Fibroblast of skin of left biceps (primary cell): ENCODE results near the gene SDCBP2.
A peak's percentile ranks its signal among the peaks of the same experiment; 100 is the strongest.

Experiments
- DNase-seq, 2 experiments: peaks; one replicate each; pipeline ENCODE4 v3.0.0-alpha.2; 2013; ENCODE audit warnings: low read depth in 2 of 2

The SDCBP2 gene

GRCh38 chr20:1313236-1313964, 15.5 kb downstream of the SDCBP2 start:
- DNase-seq: peak; percentile 48 to 50

DNA sequence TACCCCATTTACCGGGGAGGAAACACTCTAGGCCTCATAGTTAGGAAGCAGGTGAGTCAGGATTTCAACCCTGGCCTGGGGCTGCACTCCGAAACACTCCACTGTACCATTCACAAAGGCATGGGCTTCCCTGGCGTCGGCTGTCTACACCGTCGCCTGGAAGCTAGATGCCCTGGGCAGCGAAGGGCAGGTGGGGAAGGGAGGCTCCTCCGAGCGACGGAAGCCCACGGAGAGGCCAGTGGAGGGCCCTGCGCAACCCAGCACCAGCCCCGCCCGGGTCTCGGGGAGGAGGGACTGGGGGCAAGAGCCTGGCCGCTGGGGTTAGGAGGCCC, 16.1 kb downstream of the SDCBP2 start:
- no peak for DNase-seq

DNA sequence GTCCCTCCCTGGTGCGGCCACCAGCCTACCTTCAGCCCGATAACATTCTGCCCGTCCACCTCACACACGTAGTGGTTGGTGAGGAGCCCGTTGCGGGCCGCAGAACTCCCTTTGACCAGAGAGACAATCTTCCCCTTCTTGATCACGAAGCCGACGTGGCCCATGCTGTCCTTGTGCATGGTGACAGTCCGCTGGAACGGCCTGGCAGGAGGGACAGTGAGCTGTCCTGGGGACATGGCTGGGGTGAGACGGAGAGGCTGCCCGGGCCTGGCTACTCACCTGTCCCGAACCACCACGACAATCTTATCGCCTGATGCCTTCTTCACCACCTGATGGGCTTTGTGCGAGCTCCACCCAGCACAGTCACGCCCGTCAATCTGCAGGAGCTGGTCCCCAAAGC, 16.6 kb downstream of the SDCBP2 start:
- no peak for DNase-seq

DNA sequence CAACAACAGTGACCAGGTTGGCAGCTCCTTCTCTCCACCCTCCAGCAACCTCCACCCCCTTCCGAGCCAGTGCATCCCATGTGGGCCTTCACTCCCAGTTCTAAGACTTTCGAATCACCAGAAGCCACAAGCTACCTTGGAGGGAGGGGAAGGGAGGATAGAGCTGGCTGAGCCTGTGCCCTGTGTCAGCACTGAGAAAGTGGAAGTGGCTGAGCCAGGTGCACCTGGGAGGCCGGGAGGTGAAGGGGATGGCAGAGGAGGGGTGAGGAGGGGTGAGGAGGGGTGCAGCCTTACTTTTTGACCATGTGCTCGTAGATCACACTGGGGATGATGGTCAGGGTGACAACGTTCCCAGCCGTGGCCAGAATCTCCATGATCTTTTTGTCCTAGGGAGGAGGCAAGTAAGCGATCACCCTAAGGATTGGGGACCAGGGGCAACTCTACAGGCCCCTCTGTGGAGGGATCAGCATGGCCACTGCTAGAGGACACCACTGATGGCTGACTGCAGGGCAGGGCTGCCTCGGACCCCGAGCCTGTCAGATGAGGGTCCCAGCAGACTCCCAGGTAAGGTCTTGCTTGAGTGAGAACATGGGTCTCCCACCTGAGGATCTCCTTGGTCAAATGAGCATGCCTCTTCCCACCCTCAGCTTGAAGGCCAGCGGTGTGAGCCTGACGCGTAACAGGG, 18.3 kb downstream of the SDCBP2 start:
- no peak for DNase-seq

GRCh38 chr20:1310071-1310470, 18.9 kb downstream of the SDCBP2 start:
- DNase-seq: no peak

DNA sequence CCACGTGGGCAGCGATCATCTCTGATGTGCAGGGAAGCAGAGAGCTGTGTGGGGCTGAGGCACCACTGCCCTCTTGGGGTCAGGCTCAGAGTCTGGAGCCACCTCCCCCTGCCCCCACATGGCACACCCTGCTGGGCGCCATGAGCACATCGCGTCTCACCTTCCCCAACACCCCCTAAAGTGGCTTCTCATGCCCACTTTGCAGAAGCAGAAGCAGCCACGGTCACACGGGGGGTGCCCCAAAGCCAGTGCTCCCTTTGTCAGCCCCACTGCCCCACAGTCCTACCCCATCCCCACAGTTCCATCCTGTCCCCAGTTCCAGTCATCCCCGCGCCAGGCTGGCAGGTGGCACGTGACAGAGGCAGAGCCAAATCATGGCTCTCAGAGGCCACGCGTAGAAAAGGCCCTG, 19.5 kb downstream of the SDCBP2 start:
- no peak for DNase-seq

- DNase-seq: no peak
Observed at GRCh38 chr20:1308702-1309095, 20.2 kb downstream of the SDCBP2 start.

- DNase-seq: no peak
Observed at GRCh38 chr20:1308067-1308701, 20.8 kb downstream of the SDCBP2 start.

DNA sequence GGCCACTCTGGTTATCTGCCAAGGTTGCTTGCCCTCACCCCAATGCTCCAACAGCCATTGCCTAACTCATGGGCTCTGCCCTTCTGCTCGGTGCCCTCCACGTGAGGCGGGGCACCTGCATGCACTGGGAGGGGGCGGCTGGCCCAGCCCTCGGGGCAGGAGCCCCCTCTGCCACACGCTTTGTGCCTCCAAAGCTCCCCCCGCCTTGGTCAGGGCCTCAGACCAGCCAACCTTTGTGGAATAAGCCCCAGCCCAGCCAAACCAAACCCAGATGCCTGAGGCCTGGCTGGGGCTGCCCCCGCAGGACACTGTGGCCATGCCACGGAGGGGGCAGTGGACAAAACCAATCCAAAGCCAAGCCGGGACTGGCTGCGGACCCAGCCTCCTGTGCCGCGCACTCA, 21.4 kb downstream of the SDCBP2 start:
- no peak for DNase-seq

GRCh38 chr20:1307171-1307570, 21.8 kb downstream of the SDCBP2 start:
- no peak for DNase-seq

GRCh38 chr20:1306316-1307135, 22.4 kb downstream of the SDCBP2 start:
- no peak for DNase-seq

DNA sequence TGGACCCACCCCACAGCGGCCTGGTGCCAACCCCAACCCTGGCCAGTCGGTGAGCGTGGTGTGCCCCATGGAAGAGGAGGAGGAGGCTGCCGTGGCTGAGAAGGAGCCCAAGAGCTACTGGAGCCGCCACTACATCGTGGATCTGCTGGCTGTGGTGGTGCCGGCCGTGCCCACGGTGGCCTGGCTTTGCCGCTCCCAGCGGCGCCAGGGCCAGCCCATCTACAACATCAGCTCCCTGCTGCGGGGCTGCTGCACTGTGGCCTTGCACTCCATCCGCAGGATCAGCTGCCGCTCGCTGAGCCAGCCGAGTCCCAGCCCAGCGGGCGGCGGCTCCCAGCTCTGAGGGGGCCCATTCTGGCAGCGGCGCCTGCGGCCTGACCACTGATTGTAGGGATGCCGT, 23.2 kb downstream of the SDCBP2 start:
- DNase-seq: no peak

DNA sequence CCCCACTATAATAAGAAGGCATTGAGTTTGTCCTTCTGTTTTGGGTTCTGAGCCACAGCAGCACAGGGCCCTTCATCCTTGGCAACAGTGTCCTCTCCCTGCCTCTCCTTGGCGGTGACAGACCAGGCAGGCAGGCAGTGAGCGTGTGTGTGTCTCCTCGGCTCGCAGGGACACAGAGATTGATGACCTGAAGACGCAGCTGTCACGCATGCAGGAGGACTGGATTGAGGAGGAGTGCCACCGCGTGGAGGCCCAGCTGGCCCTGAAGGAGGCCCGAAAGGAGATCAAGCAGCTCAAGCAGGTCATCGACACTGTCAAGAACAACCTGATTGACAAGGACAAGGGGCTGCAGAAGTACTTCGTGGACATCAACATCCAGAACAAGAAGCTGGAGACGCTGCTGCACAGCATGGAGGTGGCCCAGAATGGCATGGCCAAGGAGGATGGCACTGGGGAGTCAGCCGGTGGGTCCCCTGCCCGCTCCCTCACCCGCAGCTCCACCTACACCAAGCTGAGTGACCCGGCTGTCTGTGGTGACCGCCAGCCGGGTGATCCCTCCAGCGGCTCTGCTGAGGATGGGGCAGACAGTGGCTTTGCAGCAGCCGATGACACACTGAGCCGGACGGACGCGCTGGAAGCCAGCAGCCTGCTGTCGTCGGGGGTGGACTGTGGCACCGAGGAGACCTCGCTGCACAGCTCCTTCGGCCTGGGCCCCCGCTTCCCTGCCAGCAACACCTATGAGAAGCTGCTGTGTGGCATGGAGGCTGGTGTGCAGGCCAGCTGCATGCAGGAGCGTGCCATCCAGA, 24.0 kb downstream of the SDCBP2 start:
- no peak for DNase-seq

- no peak for DNase-seq
Observed at GRCh38 chr20:1302685-1303541, 26.0 kb downstream of the SDCBP2 start.

- DNase-seq: no peak
Observed at GRCh38 chr20:1301031-1301529, 27.9 kb downstream of the SDCBP2 start.

- DNase-seq: no peak
Observed at GRCh38 chr20:1300083-1300840, 28.7 kb downstream of the SDCBP2 start.

GRCh38 chr20:1299522-1299921, 29.4 kb downstream of the SDCBP2 start:
- no peak for DNase-seq

DNA sequence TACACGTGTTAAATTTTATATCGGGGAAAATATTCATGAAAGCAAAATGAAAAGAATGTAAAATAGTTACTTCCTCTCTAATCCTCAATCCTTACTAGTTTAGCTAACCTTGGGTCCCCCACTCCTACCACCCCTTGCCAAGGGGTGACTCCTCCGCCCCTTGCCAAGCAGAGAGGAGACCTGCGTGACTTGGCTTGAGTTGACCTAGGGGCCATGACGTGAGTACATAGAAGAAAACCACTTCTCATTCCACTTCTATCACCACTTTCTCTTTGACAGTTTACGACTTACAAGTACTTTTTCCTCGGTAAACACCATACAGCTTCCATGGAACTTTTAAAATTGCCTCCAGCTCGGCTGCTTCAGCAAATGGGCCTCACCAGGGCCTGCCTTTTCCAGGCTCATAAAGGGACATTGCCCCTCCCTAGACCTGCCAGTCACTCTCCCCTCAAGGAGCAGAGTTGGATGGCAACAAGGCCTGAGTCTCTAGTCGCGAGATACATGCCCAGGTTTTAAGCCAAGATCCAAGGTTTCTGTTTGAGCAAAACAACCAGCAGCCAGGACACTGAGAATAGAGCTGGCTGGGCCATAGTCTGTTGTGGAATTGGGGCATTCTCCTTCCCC, 29.9 kb downstream of the SDCBP2 start:
- no peak for DNase-seq

GRCh38 chr20:1298166-1298565, 30.8 kb downstream of the SDCBP2 start:
- no peak for DNase-seq
